ENCODE data around the gene LOXL3. TPM values are rescaled to one million over a fixed set of nuclear protein-coding genes. Genes with fewer than 3 reads are reported as not detected.
A peak's percentile ranks its signal among the peaks of the same experiment; 100 is the strongest.

Gene LOXL3
- total RNA-seq, 6 donors from 2014 or later: 3.6 to 28.3 (median 10.3) TPM

DNA sequence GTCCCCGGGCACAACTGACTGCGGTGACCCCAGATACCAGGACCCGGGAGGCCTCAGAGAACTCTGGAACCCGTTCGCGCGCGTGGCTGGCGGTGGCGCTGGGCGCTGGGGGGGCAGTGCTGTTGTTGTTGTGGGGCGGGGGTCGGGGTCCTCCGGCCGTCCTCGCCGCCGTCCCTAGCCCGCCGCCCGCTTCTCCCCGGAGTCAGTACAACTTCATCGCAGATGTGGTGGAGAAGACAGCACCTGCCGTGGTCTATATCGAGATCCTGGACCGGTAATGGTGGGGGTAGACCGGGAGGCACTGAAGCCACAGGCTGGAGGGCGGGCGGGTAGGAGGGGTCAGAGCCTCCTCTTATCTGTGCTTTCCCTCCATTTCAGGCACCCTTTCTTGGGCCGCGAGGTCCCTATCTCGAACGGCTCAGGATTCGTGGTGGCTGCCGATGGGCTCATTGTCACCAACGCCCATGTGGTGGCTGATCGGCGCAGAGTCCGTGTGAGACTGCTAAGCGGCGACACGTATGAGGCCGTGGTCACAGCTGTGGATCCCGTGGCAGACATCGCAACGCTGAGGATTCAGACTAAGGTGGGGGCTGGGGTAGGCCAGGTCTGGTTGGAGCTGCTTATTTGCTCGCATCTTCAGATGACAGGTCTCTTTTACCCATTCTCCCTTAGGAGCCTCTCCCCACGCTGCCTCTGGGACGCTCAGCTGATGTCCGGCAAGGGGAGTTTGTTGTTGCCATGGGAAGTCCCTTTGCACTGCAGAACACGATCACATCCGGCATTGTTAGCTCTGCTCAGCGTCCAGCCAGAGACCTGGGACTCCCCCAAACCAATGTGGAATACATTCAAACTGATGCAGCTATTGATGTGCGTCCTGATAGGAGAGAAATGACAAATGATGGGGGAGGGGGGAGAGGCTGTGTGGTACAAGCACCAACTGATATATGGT is 23.2 kb downstream of the LOXL3 start:
- H3K4me1 ChIP-seq: peaks cover 22 to 35% (median 26%) of the 10 kb centered on the region in 4 donors
- 3 to 4% methylated on average over 26 to 47 of the region's 54 CpGs for WGBS, 2 donors
- H3K9me3 ChIP-seq: no peaks in the 10 kb centered on the region
- no peak for TF ChIP-seq EP300 (IDR thresholded peaks at IDR 0.05)
- TF ChIP-seq POLR2AphosphoS5 (IDR thresholded peaks at IDR 0.05): peak in 1 of 2 donors; percentile 11
- TF ChIP-seq POLR2A (IDR thresholded peaks at IDR 0.05): peak in 1 of 4 donors; percentile 12
- TF ChIP-seq, protein P1, sequence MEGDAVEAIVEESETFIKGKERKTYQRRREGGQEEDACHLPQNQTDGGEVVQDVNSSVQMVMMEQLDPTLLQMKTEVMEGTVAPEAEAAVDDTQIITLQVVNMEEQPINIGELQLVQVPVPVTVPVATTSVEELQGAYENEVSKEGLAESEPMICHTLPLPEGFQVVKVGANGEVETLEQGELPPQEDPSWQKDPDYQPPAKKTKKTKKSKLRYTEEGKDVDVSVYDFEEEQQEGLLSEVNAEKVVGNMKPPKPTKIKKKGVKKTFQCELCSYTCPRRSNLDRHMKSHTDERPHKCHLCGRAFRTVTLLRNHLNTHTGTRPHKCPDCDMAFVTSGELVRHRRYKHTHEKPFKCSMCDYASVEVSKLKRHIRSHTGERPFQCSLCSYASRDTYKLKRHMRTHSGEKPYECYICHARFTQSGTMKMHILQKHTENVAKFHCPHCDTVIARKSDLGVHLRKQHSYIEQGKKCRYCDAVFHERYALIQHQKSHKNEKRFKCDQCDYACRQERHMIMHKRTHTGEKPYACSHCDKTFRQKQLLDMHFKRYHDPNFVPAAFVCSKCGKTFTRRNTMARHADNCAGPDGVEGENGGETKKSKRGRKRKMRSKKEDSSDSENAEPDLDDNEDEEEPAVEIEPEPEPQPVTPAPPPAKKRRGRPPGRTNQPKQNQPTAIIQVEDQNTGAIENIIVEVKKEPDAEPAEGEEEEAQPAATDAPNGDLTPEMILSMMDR (IDR thresholded peaks at IDR 0.05): no peak
- peak overlapping the region; percentile 54 to 94 (median 82) for H3K4me3 ChIP-seq
- H3K36me3 ChIP-seq: peaks cover 16 to 45% (median 29%) of the 10 kb centered on the region in 4 donors
- no peaks in the 10 kb centered on the region for H3K27me3 ChIP-seq
- DNase-seq: peak; percentile 44 to 91
- peak overlapping the region; percentile 90 to 95 (median 94) for H3K27ac ChIP-seq
- ATAC-seq (ENCODE audit: low FRiP score in 2 of 2): peak; percentile 34 to 61

- Histone ChIP-seq H3K4me1 (peaks cover 22 to 35% (median 26%) of the 10 kb centered on the region in 4 donors), H3K4me3 (peak within 1 kb of the TSS; percentile 65 to 94 (median 82)), H3K27me3 (no peaks in the 10 kb centered on the region), H3K9me3 (no peaks in the 10 kb centered on the region), H3K27ac (peak within 1 kb of the TSS; percentile 90 to 95 (median 94)), H3K36me3 (peaks cover 16 to 46% (median 30%) of the 10 kb centered on the region in 4 donors)
- 0% methylated on average over 10 to 41 of the region's 87 CpGs for WGBS, 2 donors
- peak; percentile 97 to 100 for DNase-seq
- TF ChIP-seq POLR2AphosphoS5 (IDR thresholded peaks at IDR 0.05) (peak; percentile 93 to 94), POLR2A (IDR thresholded peaks at IDR 0.05) (peak in 3 of 4 donors; percentile 74 to 91 (median 80)), EP300 (IDR thresholded peaks at IDR 0.05) (peak in 2 of 4 donors; percentile 46 to 83)
- TF ChIP-seq, protein P1 (IDR thresholded peaks at IDR 0.05): peak in 3 of 6 experiments; percentile 14 to 46 (median 45)
- peak; percentile 97 to 98 for ATAC-seq (ENCODE audit: low FRiP score in 2 of 2)
Observed at GRCh38 chr2:74529357-74530238, 24.1 kb downstream of the LOXL3 start, which contains the start of the genes AUP1 and HTRA2. Gene AUP1, minus strand, starts transcription at chr2:74529706. Its CDS starts 77 bp downstream, at chr2:74529629. Gene HTRA2, plus strand, starts transcription at chr2:74529933. Its CDS starts 74 bp downstream, at chr2:74530007.

DNA sequence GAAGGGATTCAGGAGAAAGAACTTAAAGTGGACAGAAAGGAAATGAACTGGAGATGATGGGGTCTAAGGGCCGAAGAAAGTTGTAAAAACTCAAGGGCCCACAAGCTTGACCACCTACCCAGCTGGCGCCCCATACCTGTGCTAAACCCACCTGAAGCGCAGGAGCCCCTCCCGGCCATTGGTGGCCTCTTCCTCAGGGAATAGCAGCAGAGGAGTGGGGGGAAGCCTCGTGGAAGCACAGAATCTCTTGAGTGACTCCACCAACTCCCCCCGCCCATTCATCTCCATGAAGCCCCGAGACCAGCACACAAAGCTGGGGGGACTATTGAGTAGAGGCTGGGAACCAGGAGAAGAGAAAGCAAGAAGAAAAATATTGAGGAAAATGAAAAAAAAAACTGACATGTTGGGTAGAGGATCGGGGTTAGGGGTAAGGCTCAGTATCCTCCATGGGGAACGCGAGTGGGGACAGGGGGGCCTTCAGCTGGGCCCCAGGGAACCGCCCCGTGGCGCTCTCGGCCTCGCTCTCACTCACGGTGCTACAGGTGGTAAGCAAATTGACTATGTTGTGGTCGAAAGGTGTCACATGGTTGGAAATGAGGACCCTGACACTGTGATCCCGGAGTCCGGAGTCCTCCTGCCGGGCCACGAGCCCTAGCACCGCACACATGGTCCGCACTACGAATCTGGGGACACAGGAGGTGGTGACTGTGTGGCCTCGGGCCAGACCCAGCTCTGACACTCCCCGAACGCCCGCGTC is 25.0 kb downstream of the LOXL3 start:
- DNase-seq: no peak

More for the DNA sequence above, 25.0 kb downstream of the LOXL3 start:
- H3K27ac ChIP-seq: peak overlapping the region; percentile 90 to 95 (median 94)
- H3K27me3 ChIP-seq: no peaks in the 10 kb centered on the region
- H3K4me1 ChIP-seq: peaks cover 22 to 35% (median 26%) of the 10 kb centered on the region in 4 donors
- peak overlapping the region; percentile 65 to 94 (median 82) for H3K4me3 ChIP-seq
- ATAC-seq (ENCODE audit: low FRiP score in 2 of 2): peak in 1 of 2 donors; percentile 0
- no peaks in the 10 kb centered on the region for H3K9me3 ChIP-seq
- H3K36me3 ChIP-seq: peaks cover 16 to 46% (median 30%) of the 10 kb centered on the region in 4 donors
- TF ChIP-seq POLR2A (IDR thresholded peaks at IDR 0.05) (no peak), EP300 (IDR thresholded peaks at IDR 0.05) (no peak), POLR2AphosphoS5 (IDR thresholded peaks at IDR 0.05) (no peak)
- TF ChIP-seq, protein P1 (IDR thresholded peaks at IDR 0.05): no peak
- 15 to 28% methylated on average over 17 to 29 of the region's 29 CpGs for WGBS, 2 donors

Measured in upper lobe of left lung (tissue), 6 donors.